GM23338 (cell line): ENCODE data around the gene SOCS2. TPM values are rescaled to one million over a fixed set of nuclear protein-coding genes. Genes with fewer than 3 reads are reported as not detected.

Experiments
- ETS1 ChIP-seq: IDR thresholded peaks from 2 replicates; pipeline ENCODE4 v1.6.1; 2016; ENCODE audit warnings: antibody characterized with exemption
- EZH2phosphoT487 ChIP-seq: fragments of 200-600 bp; sonication (generic); IDR thresholded peaks from one replicate; pipeline ENCODE4 v1.8.1; 2018; ENCODE audit warnings: antibody characterized with exemption; ENCODE audit not compliant: unreplicated experiment
- NANOG ChIP-seq: IDR thresholded peaks from 2 replicates; pipeline ENCODE4 v1.6.1; 2016; ENCODE audit warnings: antibody characterized with exemption, borderline replicate concordance
- ZNF114 ChIP-seq: fragments of 250-450 bp; sonication (Bioruptor Pico); IDR thresholded peaks from 2 replicates; pipeline ENCODE4 v1.5.0; 2020; ENCODE audit warnings: mild to moderate bottlenecking, moderate library complexity
- ZNF331 ChIP-seq: fragments of 250-450 bp; sonication (Bioruptor Pico); IDR thresholded peaks from 2 replicates; pipeline ENCODE4 v1.5.0; 2020; ENCODE audit warnings: low read depth, mild to moderate bottlenecking, moderate library complexity
- polyA plus RNA-seq: library from polyadenylated mRNA; unstranded; fragments of >200 nt; fragmentation: Nextera tagmentation; extraction: Ambion mirVana; gene quantifications from 2 replicates; pipeline ENCODE4 v1.2.1, GENCODE V29; 2016
- total RNA-seq: library from RNA; depleted of rRNA; stranded (reverse); fragments of >200 nt; shearing (Covaris generic); gene quantifications from 2 replicates; pipeline ENCODE4 v1.2.3, GENCODE V29; 2014
- TF ChIP-seq, protein P1 (sequence below): fragments of 250-450 bp; sonication (Bioruptor Pico); IDR thresholded peaks from 2 replicates; pipeline ENCODE4 v1.5.0; 2020; ENCODE audit warnings: mild to moderate bottlenecking, moderate library complexity
- TF ChIP-seq, protein P2 (sequence below), 2 experiments: fragments of 200-600 bp in 1 of 2; sonication (generic) in 1 of 2; conservative IDR thresholded peaks; 2 replicates each; pipeline versions ENCODE4 v1.5.1 to v1.6.1; 2016 to 2017; ENCODE audit warnings: antibody characterized with exemption in 2 of 2, low read depth in 2 of 2, mild to moderate bottlenecking in 2 of 2, moderate library complexity in 1 of 2

SOCS2 gene
- total and polyA plus RNA-seq, 2 experiments from 2014 or later, result 15.5 to 32.4 TPM

GRCh38 chr12:93530358-93530757, 42.1 kb upstream of the SOCS2 start (continued):
- TF ChIP-seq, protein P1, sequence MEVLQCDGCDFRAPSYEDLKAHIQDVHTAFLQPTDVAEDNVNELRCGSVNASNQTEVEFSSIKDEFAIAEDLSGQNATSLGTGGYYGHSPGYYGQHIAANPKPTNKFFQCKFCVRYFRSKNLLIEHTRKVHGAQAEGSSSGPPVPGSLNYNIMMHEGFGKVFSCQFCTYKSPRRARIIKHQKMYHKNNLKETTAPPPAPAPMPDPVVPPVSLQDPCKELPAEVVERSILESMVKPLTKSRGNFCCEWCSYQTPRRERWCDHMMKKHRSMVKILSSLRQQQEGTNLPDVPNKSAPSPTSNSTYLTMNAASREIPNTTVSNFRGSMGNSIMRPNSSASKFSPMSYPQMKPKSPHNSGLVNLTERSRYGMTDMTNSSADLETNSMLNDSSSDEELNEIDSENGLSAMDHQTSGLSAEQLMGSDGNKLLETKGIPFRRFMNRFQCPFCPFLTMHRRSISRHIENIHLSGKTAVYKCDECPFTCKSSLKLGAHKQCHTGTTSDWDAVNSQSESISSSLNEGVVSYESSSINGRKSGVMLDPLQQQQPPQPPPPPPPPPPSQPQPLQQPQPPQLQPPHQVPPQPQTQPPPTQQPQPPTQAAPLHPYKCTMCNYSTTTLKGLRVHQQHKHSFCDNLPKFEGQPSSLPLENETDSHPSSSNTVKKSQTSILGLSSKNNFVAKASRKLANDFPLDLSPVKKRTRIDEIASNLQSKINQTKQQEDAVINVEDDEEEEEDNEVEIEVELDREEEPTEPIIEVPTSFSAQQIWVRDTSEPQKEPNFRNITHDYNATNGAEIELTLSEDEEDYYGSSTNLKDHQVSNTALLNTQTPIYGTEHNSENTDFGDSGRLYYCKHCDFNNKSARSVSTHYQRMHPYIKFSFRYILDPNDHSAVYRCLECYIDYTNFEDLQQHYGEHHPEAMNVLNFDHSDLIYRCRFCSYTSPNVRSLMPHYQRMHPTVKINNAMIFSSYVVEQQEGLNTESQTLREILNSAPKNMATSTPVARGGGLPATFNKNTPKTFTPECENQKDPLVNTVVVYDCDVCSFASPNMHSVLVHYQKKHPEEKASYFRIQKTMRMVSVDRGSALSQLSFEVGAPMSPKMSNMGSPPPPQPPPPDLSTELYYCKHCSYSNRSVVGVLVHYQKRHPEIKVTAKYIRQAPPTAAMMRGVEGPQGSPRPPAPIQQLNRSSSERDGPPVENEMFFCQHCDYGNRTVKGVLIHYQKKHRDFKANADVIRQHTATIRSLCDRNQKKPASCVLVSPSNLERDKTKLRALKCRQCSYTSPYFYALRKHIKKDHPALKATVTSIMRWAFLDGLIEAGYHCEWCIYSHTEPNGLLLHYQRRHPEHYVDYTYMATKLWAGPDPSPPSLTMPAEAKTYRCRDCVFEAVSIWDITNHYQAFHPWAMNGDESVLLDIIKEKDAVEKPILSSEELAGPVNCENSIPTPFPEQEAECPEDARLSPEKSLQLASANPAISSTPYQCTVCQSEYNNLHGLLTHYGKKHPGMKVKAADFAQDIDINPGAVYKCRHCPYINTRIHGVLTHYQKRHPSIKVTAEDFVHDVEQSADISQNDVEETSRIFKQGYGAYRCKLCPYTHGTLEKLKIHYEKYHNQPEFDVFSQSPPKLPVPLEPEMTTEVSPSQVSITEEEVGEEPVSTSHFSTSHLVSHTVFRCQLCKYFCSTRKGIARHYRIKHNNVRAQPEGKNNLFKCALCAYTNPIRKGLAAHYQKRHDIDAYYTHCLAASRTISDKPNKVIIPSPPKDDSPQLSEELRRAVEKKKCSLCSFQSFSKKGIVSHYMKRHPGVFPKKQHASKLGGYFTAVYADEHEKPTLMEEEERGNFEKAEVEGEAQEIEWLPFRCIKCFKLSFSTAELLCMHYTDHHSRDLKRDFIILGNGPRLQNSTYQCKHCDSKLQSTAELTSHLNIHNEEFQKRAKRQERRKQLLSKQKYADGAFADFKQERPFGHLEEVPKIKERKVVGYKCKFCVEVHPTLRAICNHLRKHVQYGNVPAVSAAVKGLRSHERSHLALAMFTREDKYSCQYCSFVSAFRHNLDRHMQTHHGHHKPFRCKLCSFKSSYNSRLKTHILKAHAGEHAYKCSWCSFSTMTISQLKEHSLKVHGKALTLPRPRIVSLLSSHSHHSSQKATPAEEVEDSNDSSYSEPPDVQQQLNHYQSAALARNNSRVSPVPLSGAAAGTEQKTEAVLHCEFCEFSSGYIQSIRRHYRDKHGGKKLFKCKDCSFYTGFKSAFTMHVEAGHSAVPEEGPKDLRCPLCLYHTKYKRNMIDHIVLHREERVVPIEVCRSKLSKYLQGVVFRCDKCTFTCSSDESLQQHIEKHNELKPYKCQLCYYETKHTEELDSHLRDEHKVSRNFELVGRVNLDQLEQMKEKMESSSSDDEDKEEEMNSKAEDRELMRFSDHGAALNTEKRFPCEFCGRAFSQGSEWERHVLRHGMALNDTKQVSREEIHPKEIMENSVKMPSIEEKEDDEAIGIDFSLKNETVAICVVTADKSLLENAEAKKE (CRISPR knock-in tag), result no peak
- no peak for TF ChIP-seq NANOG
- no peak for TF ChIP-seq ETS1
- TF ChIP-seq EZH2phosphoT487, result no peak
- TF ChIP-seq, protein P2, sequence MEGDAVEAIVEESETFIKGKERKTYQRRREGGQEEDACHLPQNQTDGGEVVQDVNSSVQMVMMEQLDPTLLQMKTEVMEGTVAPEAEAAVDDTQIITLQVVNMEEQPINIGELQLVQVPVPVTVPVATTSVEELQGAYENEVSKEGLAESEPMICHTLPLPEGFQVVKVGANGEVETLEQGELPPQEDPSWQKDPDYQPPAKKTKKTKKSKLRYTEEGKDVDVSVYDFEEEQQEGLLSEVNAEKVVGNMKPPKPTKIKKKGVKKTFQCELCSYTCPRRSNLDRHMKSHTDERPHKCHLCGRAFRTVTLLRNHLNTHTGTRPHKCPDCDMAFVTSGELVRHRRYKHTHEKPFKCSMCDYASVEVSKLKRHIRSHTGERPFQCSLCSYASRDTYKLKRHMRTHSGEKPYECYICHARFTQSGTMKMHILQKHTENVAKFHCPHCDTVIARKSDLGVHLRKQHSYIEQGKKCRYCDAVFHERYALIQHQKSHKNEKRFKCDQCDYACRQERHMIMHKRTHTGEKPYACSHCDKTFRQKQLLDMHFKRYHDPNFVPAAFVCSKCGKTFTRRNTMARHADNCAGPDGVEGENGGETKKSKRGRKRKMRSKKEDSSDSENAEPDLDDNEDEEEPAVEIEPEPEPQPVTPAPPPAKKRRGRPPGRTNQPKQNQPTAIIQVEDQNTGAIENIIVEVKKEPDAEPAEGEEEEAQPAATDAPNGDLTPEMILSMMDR (conservative IDR thresholded peaks at IDR 0.05; ENCODE audit: low read depth in 2 of 2), result no peak
- no peak for TF ChIP-seq ZNF114 (CRISPR knock-in tag)
- TF ChIP-seq ZNF331 (CRISPR knock-in tag), result no peak
